H1 (cell line): ENCODE data around the gene ASIC5. TPM values are rescaled to one million over a fixed set of nuclear protein-coding genes. Genes with fewer than 3 reads are reported as not detected.

Experiments
- CEBPB ChIP-seq: IDR thresholded peaks from 2 replicates; pipeline ENCODE4 v1.6.1; 2012; ENCODE audit warnings: low read depth, low read length
- JUN ChIP-seq: IDR thresholded peaks from 2 replicates; pipeline ENCODE4 v1.6.1; 2011; ENCODE audit warnings: low read depth, mild to moderate bottlenecking, improper control_type of control experiment, low read length
- JUND ChIP-seq: IDR thresholded peaks from 2 replicates; pipeline ENCODE4 v1.6.1; 2011; ENCODE audit warnings: mild to moderate bottlenecking, improper control_type of control experiment, low read length
- KDM1A ChIP-seq: fragments of 200-600, 300-600 bp; sonication (generic); IDR thresholded peaks from 2 replicates; pipeline ENCODE4 v1.7.1; 2016; ENCODE audit warnings: mild to moderate bottlenecking, low read length, borderline replicate concordance
- SP1 ChIP-seq: IDR thresholded peaks from 2 replicates; pipeline ENCODE4 v1.6.1; 2011; ENCODE audit warnings: low read depth, low read length
- SRF ChIP-seq: IDR thresholded peaks from 2 replicates; pipeline ENCODE4 v1.6.1; 2011; ENCODE audit warnings: mild to moderate bottlenecking, low read depth, low read length, moderate library complexity
- polyA plus RNA-seq, 7 experiments: library from polyadenylated mRNA; depleted of rRNA in 3 of 7; stranded (reverse) in 5 of 7; unstranded in 2 of 7; fragments of >200 nt in 5 of 7; fragments of 200-250 nt in 2 of 7; gene quantifications; 1 replicate in 5 of 7; 2 replicates in 1 of 7; 4 replicates in 1 of 7; pipeline versions ENCODE4 v1.2.1 to v1.2.3, GENCODE V29; 2011 to 2013; ENCODE audit warnings: missing spikeins in 2 of 7, mixed read lengths in 2 of 7
- total RNA-seq: library from RNA; stranded (reverse); fragmentation: NEBNext Ultra II Directional; extraction: Animal tissue kit (Norgen Biotek cat#: 25700); gene quantifications from 2 replicates; pipeline ENCODE4 v1.2.1, GENCODE V29; 2021

ASIC5 gene
- total and polyA plus RNA-seq, 2 of the 8 experiments (the other 6 are each of a cell fraction or from before 2014, with no cell fraction given) = not detected

GRCh38 chr4:155906554-155907247 is 40.6 kb upstream of the ASIC5 start (continued):
- TF ChIP-seq KDM1A (no peak), JUND (no peak), SRF (no peak), JUN (no peak), CEBPB (no peak), SP1 (no peak)
